ENCODE data around the gene VPS13A. TPM values are rescaled to one million over a fixed set of nuclear protein-coding genes. Genes with fewer than 3 reads are reported as not detected.

VPS13A gene
- total RNA-seq, 1 donor from 2014 or later = 30.5 TPM

- DNase-seq (ENCODE audit: extremely low spot score, unreplicated experiment) = no peak
- Mint-ChIP-seq H3K9me3 (no peaks in the 10 kb centered on the region), H3K36me3 (peaks cover 16% of the 10 kb centered on the region), H3K4me1 (ENCODE audit: unreplicated experiment) (no peaks in the 10 kb centered on the region), H3K4me3 (no peak overlapping the region), H3K27me3 (no peaks in the 10 kb centered on the region), H3K27ac (no peak overlapping the region)
- TF ChIP-seq CTCF (conservative IDR thresholded peaks at IDR 0.05) = no peak
Observed at GRCh38 chr9:77328102-77328501, 150.8 kb downstream of the VPS13A start.

- H3K27ac Mint-ChIP-seq = no peak overlapping the region
- peaks cover 12% of the 10 kb centered on the region for H3K36me3 Mint-ChIP-seq
- H3K4me1 Mint-ChIP-seq (ENCODE audit: unreplicated experiment) = no peaks in the 10 kb centered on the region
- no peaks in the 10 kb centered on the region for H3K27me3 Mint-ChIP-seq
- TF ChIP-seq CTCF (conservative IDR thresholded peaks at IDR 0.05) = no peak
- peaks cover 6% of the 10 kb centered on the region for H3K9me3 Mint-ChIP-seq
- H3K4me3 Mint-ChIP-seq = no peak overlapping the region
- DNase-seq (ENCODE audit: extremely low spot score, unreplicated experiment) = no peak
Observed at GRCh38 chr9:77370064-77370463, 192.7 kb downstream of the VPS13A start.

GRCh38 chr9:77374266-77374665 lies 196.9 kb downstream of the VPS13A start:
- H3K4me3 Mint-ChIP-seq = no peak overlapping the region
- no peak for DNase-seq (ENCODE audit: extremely low spot score, unreplicated experiment)
- peaks cover 23% of the 10 kb centered on the region for H3K36me3 Mint-ChIP-seq
- peaks cover 12% of the 10 kb centered on the region for H3K9me3 Mint-ChIP-seq
- no peak for TF ChIP-seq CTCF (conservative IDR thresholded peaks at IDR 0.05)
- no peaks in the 10 kb centered on the region for H3K4me1 Mint-ChIP-seq (ENCODE audit: unreplicated experiment)
- H3K27me3 Mint-ChIP-seq = no peaks in the 10 kb centered on the region
- no peak overlapping the region for H3K27ac Mint-ChIP-seq

GRCh38 chr9:77375956-77376532 lies 198.7 kb downstream of the VPS13A start:
- DNase-seq (ENCODE audit: extremely low spot score, unreplicated experiment) = no peak
- no peak overlapping the region for H3K4me3 Mint-ChIP-seq
- peaks cover 14% of the 10 kb centered on the region for H3K36me3 Mint-ChIP-seq
- no peaks in the 10 kb centered on the region for H3K4me1 Mint-ChIP-seq (ENCODE audit: unreplicated experiment)
- H3K27ac Mint-ChIP-seq = no peak overlapping the region
- no peaks in the 10 kb centered on the region for H3K27me3 Mint-ChIP-seq
- TF ChIP-seq CTCF (conservative IDR thresholded peaks at IDR 0.05) = no peak
- peaks cover 8% of the 10 kb centered on the region for H3K9me3 Mint-ChIP-seq

GRCh38 chr9:77384406-77384805 lies 207.1 kb downstream of the VPS13A start:
- H3K27ac Mint-ChIP-seq = no peak overlapping the region
- no peaks in the 10 kb centered on the region for H3K9me3 Mint-ChIP-seq
- no peaks in the 10 kb centered on the region for H3K27me3 Mint-ChIP-seq
- TF ChIP-seq CTCF (conservative IDR thresholded peaks at IDR 0.05) = no peak
- no peaks in the 10 kb centered on the region for H3K36me3 Mint-ChIP-seq
- no peak for DNase-seq (ENCODE audit: extremely low spot score, unreplicated experiment)
- H3K4me3 Mint-ChIP-seq = no peak overlapping the region
- no peaks in the 10 kb centered on the region for H3K4me1 Mint-ChIP-seq (ENCODE audit: unreplicated experiment)

GRCh38 chr9:77386187-77386586 lies 208.9 kb downstream of the VPS13A start:
- Mint-ChIP-seq H3K27me3 (no peaks in the 10 kb centered on the region), H3K9me3 (no peaks in the 10 kb centered on the region), H3K36me3 (no peaks in the 10 kb centered on the region), H3K27ac (no peak overlapping the region), H3K4me1 (ENCODE audit: unreplicated experiment) (no peaks in the 10 kb centered on the region), H3K4me3 (no peak overlapping the region)
- no peak for DNase-seq (ENCODE audit: extremely low spot score, unreplicated experiment)
- TF ChIP-seq CTCF (conservative IDR thresholded peaks at IDR 0.05) = no peak
